ENCODE measurements around the gene CCDC158.

DNA sequence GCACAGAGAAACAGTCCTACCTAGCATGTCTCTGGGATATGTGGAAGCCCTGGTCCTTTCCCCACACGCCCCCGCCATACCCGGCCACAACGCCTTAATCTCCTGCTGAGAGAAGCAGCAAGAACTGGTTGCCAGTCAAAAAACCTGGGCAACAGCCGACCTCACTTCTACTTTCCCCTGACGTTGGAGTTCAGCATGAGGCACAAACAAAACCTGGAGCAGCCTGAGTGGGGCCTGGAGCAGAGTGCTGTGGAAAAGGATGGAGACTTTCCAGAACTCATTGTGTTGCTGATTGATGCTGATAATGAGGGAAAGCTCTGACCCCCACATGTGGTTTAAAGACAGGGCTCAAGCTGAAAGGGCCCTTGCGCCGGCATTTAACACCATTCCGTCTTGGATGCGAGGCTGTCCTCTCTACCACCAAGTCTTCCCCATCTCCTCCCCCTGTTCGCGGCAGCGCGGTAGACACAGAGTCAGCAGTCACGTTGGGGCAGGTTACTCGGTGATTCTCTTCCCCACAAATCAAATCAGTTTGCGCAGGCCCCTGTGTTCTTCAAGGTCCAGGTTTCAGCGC lies 666 bp downstream of the CCDC158 start:
- TF ChIP-seq YY1 (IDR thresholded peaks at IDR 0.05; ENCODE audit: insufficient read depth, insufficient read length) = no peak
- no peak for TF ChIP-seq ZNF274 (IDR thresholded peaks at IDR 0.05; ENCODE audit: low read depth, low read length)
- no peak for TF ChIP-seq SUZ12 (IDR thresholded peaks at IDR 0.05; ENCODE audit: extremely low read depth, insufficient read depth, insufficient read length)
